Neural cell (in vitro differentiated cells): ENCODE measurements around the gene SMARCC2.

ENCODE experiments used
- EP300 ChIP-seq: fragments of 450-650 bp; conservative IDR thresholded peaks from 2 replicates; pipeline ENCODE4 v1.6.1; 2014; ENCODE audit warnings: antibody characterized with exemption, mild to moderate bottlenecking, moderate library complexity; ENCODE audit not compliant: poor library complexity, severe bottlenecking
- EZH2 ChIP-seq: fragments of 200-600, 300-800 bp; shearing (Covaris generic), sonication (generic); IDR thresholded peaks from 2 replicates; pipeline ENCODE4 v1.6.1; 2014; ENCODE audit warnings: antibody characterized with exemption, low read length, borderline replicate concordance, mild to moderate bottlenecking; ENCODE audit not compliant: insufficient read depth, poor library complexity, severe bottlenecking
- POLR2AphosphoS5 ChIP-seq: IDR thresholded peaks from 2 replicates; pipeline ENCODE4 v1.6.1; 2012
- RAD21 ChIP-seq: fragments of 450-650 bp; conservative IDR thresholded peaks from 2 replicates; pipeline ENCODE4 v1.6.1; 2014; ENCODE audit warnings: antibody characterized with exemption, mild to moderate bottlenecking, moderate library complexity
- REST ChIP-seq: IDR thresholded peaks from 2 replicates; pipeline ENCODE4 v1.6.1; 2012; ENCODE audit warnings: borderline replicate concordance
- SMC3 ChIP-seq: fragments of 450-650 bp; conservative IDR thresholded peaks from 2 replicates; pipeline ENCODE4 v1.6.1; 2014; ENCODE audit warnings: antibody characterized with exemption, mild to moderate bottlenecking, moderate library complexity; ENCODE audit not compliant: poor library complexity
- TF ChIP-seq, protein P1 (sequence below): fragments of 450-650 bp; IDR thresholded peaks from 2 replicates; pipeline ENCODE4 v1.5.1; 2014; ENCODE audit warnings: antibody characterized with exemption, mild to moderate bottlenecking, moderate library complexity; ENCODE audit not compliant: poor library complexity, severe bottlenecking

- TF ChIP-seq, protein P1, sequence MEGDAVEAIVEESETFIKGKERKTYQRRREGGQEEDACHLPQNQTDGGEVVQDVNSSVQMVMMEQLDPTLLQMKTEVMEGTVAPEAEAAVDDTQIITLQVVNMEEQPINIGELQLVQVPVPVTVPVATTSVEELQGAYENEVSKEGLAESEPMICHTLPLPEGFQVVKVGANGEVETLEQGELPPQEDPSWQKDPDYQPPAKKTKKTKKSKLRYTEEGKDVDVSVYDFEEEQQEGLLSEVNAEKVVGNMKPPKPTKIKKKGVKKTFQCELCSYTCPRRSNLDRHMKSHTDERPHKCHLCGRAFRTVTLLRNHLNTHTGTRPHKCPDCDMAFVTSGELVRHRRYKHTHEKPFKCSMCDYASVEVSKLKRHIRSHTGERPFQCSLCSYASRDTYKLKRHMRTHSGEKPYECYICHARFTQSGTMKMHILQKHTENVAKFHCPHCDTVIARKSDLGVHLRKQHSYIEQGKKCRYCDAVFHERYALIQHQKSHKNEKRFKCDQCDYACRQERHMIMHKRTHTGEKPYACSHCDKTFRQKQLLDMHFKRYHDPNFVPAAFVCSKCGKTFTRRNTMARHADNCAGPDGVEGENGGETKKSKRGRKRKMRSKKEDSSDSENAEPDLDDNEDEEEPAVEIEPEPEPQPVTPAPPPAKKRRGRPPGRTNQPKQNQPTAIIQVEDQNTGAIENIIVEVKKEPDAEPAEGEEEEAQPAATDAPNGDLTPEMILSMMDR = no peak
- TF ChIP-seq EZH2 (no peak), RAD21 (no peak), REST (no peak), POLR2AphosphoS5 (no peak), SMC3 (no peak), EP300 (no peak)
These were observed 62.5 kb downstream of the SMARCC2 start for GRCh38 chr12:56126732-56127239.
